Heart left ventricle (tissue), 16 donors: Measurements from ENCODE around the gene CAPRIN1. TPM values are rescaled to one million over a fixed set of nuclear protein-coding genes. Genes with fewer than 3 reads are reported as not detected.

Source experiments
- ATAC-seq, 4 donors: fragments of 200-7000 bp; cut with Tn5 transposase; one replicate each; pipeline ENCODE4 v1.9.1; 2020 to 2022; ENCODE audit warnings: moderate library complexity in 4 of 4, mild to moderate bottlenecking in 3 of 4, moderate number of reproducible peaks in 1 of 4
- DNase-seq, 5 donors: peaks; one replicate each; pipeline ENCODE4 v3.0.0-alpha.2; 2020
- H3K27ac ChIP-seq, 12 donors: fragments of 200-600 bp; sonication (generic) in 4 of 12; one replicate each; pipeline versions ENCODE4 v1.5.0 to v1.8.0; 2016 to 2022; ENCODE audit warnings: mild to moderate bottlenecking in 2 of 12
- H3K27me3 ChIP-seq, 9 donors: fragments of 200-600 bp; sonication (generic) in 2 of 9; one replicate each; pipeline versions ENCODE4 v1.5.1 to v1.8.0; 2016 to 2022; ENCODE audit warnings: mild to moderate bottlenecking in 3 of 9
- H3K36me3 ChIP-seq, 9 donors: fragments of 200-600 bp; sonication (generic) in 2 of 9; one replicate each; pipeline versions ENCODE4 v1.5.0 to v1.8.0; 2018 to 2022; ENCODE audit warnings: mild to moderate bottlenecking in 2 of 9
- H3K4me1 ChIP-seq, 12 donors: fragments of 200-600 bp; sonication (generic) in 4 of 12; one replicate each; pipeline versions ENCODE4 v1.5.0 to v1.8.0; 2016 to 2022; ENCODE audit warnings: mild to moderate bottlenecking in 3 of 12
- H3K4me3 ChIP-seq, 12 donors: fragments of 200-600 bp; sonication (generic) in 4 of 12; one replicate each; pipeline versions ENCODE4 v1.5.0 to v1.8.0; 2017 to 2022; ENCODE audit warnings: mild to moderate bottlenecking in 9 of 12, moderate library complexity in 4 of 12
- H3K9me3 ChIP-seq, 12 donors: fragments of 200-600 bp; sonication (generic) in 4 of 12; one replicate each; pipeline versions ENCODE4 v1.5.0 to v1.8.0; 2016 to 2022; ENCODE audit warnings: mild to moderate bottlenecking in 1 of 12
- CTCF ChIP-seq, 12 donors: fragments of 200-600 bp; sonication (generic) in 4 of 12; IDR thresholded peaks; one replicate each; pipeline versions ENCODE4 v1.5.0 to v1.8.0; 2018 to 2022; ENCODE audit warnings: antibody characterized with exemption in 12 of 12, mild to moderate bottlenecking in 5 of 12
- POLR2A ChIP-seq, 2 donors: fragments of 450-650 bp; IDR thresholded peaks; one replicate each; pipeline ENCODE4 v1.6.1; 2017; ENCODE audit warnings: antibody characterized with exemption in 2 of 2, mild to moderate bottlenecking in 2 of 2, moderate library complexity in 2 of 2
- WGBS, 4 donors: extraction: QIAGEN DNeasy Blood & Tissue Kit in 2 of 4; methylation state at CpG; one replicate each; pipeline versions ENCODE4 v1.1.5 to v1.1.7; 2013 to 2018; 5-methylcytosine and 5-hydroxymethylcytosine counted together
- intact Hi-C, 10 donors: fragments of 100-400 bp; cut with DNase I; formaldehyde crosslinking; loops; one replicate each; pipeline versions ENCODE4 v1.11.1 to v1.14.2; 2022
- polyA plus RNA-seq, 2 donors: library from polyadenylated mRNA; stranded (reverse); fragments of 200-250 nt; gene quantifications; one replicate each; pipeline ENCODE4 v1.2.3, GENCODE V29; 2013
- total RNA-seq, 9 donors: library from RNA; depleted of rRNA in 2 of 9; stranded (reverse); fragments of >200 nt in 2 of 9; fragmentation: NEBNext Ultra II Directional in 3 of 9; extraction: Animal tissue kit (Norgen Biotek cat#: 25700) in 3 of 9; gene quantifications; one replicate each; pipeline versions ENCODE4 v1.1.0 to v1.2.4, GENCODE V29; 2016 to 2023
- donor health status: ischemic (EF 13 %, LVEDD 7.1; RV severe dilation, severe dysfunction).
- donor health status: healthy with polysubstance abuse.
- donor health status: DM: no; HTN: yes; CAD: no.
- donor health status: DM: no; HTN: no; CAD: no.
- donor health status: ischemic (EF 25% LVEDD 6.9; RV normal size, moderate dysfunction).
- donor health status: ischemic (EF 25% LVEDD 5.7; RV mildly dilated, moderate dysfunction).
- donor health status: healthy.
- donor health status: DM: yes; HTN: yes; CAD: no.
- donor health status: ischemic (EF 35%, LVEDD 5.7; RV mildly dilated, moderate dysfunction).
- donor health status: nonischemic (EF 11% LVEDD 7.7; RV severe dilation, severe dysfunction).
- donor health status: DM: yes; HTN: yes; CAD: no.
- donor health status: PGD.
- donor health status: ischemic (EF 29% LVEDD 5.4; RV normal size, mild dysfunction).
- donor health status: nonischemic (EF 23%, LVEDD 6.1; RV moderate dilation, normal function).

Gene CAPRIN1
- total and polyA plus RNA-seq, 11 donors: 35.4 to 134 (median 107) TPM

GRCh38 chr11:34026432-34026831, 25.1 kb upstream of the CAPRIN1 start:
- peaks cover 0 to 11% (median 2%) of the 10 kb centered on the region in 12 donors for H3K9me3 ChIP-seq
- H3K36me3 ChIP-seq: no peaks in the 10 kb centered on the region
- ATAC-seq: no peak
- no peak for DNase-seq
- 85 to 90% (median 88%) methylated on average over 14 of the region's 14 CpGs for WGBS, 4 donors
- H3K4me3 ChIP-seq: no peak overlapping the region
- H3K27ac ChIP-seq: no peak overlapping the region
- intact Hi-C loops: no loop called here
- peaks cover 0 to 9% (median 0%) of the 10 kb centered on the region in 12 donors for H3K4me1 ChIP-seq
- H3K27me3 ChIP-seq: no peaks in the 10 kb centered on the region
- no peak for TF ChIP-seq CTCF (IDR thresholded peaks at IDR 0.05)
- TF ChIP-seq POLR2A (IDR thresholded peaks at IDR 0.05): no peak

- no peak for ATAC-seq
- H3K9me3 ChIP-seq: peaks cover 0 to under 1% (median 0%) of the 10 kb centered on the region in 12 donors
- H3K4me3 ChIP-seq: no peak overlapping the region
- no peaks in the 10 kb centered on the region for H3K27me3 ChIP-seq
- intact Hi-C loops: no loop called here
- TF ChIP-seq POLR2A (IDR thresholded peaks at IDR 0.05) (no peak), CTCF (IDR thresholded peaks at IDR 0.05) (no peak)
- no peak for DNase-seq
- 65 to 70% (median 68%) methylated on average over 10 of the region's 10 CpGs for WGBS, 4 donors
- peak overlapping the region in 1 of 12 donors; percentile 46 for H3K27ac ChIP-seq
- H3K4me1 ChIP-seq: peaks cover 0 to 9% (median 0%) of the 10 kb centered on the region in 12 donors
- no peaks in the 10 kb centered on the region for H3K36me3 ChIP-seq
Observed at GRCh38 chr11:34027516-34028408, 23.8 kb upstream of the CAPRIN1 start.

GRCh38 chr11:34028425-34028824, 23.1 kb upstream of the CAPRIN1 start:
- Histone ChIP-seq H3K27ac (peak overlapping the region in 2 of 12 donors; percentile 11 to 46), H3K36me3 (no peaks in the 10 kb centered on the region), H3K27me3 (no peaks in the 10 kb centered on the region), H3K4me1 (peaks cover 0 to 9% (median 0%) of the 10 kb centered on the region in 12 donors), H3K4me3 (no peak overlapping the region), H3K9me3 (no peaks in the 10 kb centered on the region)
- 34 to 53% (median 45%) methylated on average over 2 of the region's 2 CpGs for WGBS, 4 donors
- ATAC-seq (peak in 3 of 4 donors; percentile 26 to 84 (median 84)), DNase-seq (peak in 3 of 5 donors; percentile 12 to 36 (median 21))
- TF ChIP-seq CTCF (IDR thresholded peaks at IDR 0.05) (no peak), POLR2A (IDR thresholded peaks at IDR 0.05) (no peak)
- intact Hi-C loops: no loop called here

GRCh38 chr11:34029176-34029575, 22.4 kb upstream of the CAPRIN1 start:
- 69 to 75% (median 71%) methylated on average over 4 of the region's 4 CpGs for WGBS, 4 donors
- no peak for TF ChIP-seq CTCF (IDR thresholded peaks at IDR 0.05)
- TF ChIP-seq POLR2A (IDR thresholded peaks at IDR 0.05): no peak
- peaks cover 0 to 9% (median 0%) of the 10 kb centered on the region in 12 donors for H3K4me1 ChIP-seq
- H3K9me3 ChIP-seq: no peaks in the 10 kb centered on the region
- no peaks in the 10 kb centered on the region for H3K27me3 ChIP-seq
- peak overlapping the region in 1 of 12 donors; percentile 11 for H3K27ac ChIP-seq
- intact Hi-C loops: no loop called here
- ATAC-seq (no peak), DNase-seq (no peak)
- H3K36me3 ChIP-seq: no peaks in the 10 kb centered on the region
- H3K4me3 ChIP-seq: no peak overlapping the region
